Measurements from ENCODE around the gene RAB37. TPM values are rescaled to one million over a fixed set of nuclear protein-coding genes. Genes with fewer than 3 reads are reported as not detected.

The RAB37 gene
- total and polyA plus RNA-seq, 2 donors (not counting 1 experiment from before 2014, with no cell fraction given) = 67.6 to 76.8 TPM

DNA sequence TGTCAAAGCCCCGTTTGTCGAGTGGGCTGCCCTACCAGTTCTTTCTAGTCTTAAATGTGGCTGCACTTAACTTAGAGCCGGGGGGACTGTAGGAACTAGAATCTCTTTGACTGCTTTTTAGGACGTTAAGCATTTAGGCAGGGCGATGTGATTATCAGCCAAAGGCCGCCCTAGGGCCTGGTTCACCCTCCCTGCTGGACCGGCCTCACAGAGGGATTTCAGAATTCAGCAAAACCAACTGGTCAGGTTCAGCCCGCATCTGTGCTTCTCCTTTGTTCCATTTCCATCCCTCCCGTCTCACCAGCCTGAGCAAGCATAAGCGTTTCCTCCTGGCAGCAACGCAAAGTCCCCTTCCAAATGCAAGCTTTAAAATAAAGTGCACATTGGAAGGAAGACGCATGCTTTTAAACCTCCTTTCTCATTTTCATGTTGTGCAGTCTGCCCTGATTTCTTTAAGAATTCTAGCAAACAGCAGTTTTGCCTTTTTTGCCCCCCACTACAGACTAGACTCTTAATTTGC lies 55.6 kb downstream of the RAB37 start:
- no peaks in the 10 kb centered on the region for H3K27me3 Mint-ChIP-seq
- no peaks in the 10 kb centered on the region for H3K79me2 ChIP-seq (ENCODE audit: control insufficient read depth, insufficient read depth, low read length)
- ChIA-PET CTCF (interaction anchor here (0.7 to 8.7 kb wide), 9 partner anchors 12 to 168 kb away, joined by 4 to 181 read pairs (median 5); partner anchors contain the start of gene GRIN2C), POLR2A (interaction anchor here (0.6 kb wide), 1 partner anchor 66 kb away, joined by 5 read pairs; no protein-coding TSS in a partner anchor)
- intact Hi-C loops (cut with micrococcal nuclease) = no loop called here
- no peak overlapping the region for H2AFZ ChIP-seq (ENCODE audit: insufficient read depth, low read depth, low read length, poor library complexity, severe bottlenecking)
- no peak for ATAC-seq (ENCODE audit: low read depth)
- H3K27ac Mint-ChIP-seq = no peak overlapping the region
- no peak for DNase-seq
- H3K36me3 ChIP-seq (replicated peaks in 1 of 2; ENCODE audit: control extremely low read depth in 1 of 2, control insufficient read depth in 1 of 2, extremely low read depth in 1 of 2, insufficient read depth in 2 of 2, low read length in 1 of 2) = peaks cover 4 to 45% of the 10 kb centered on the region in 2 experiments
- H4K20me1 ChIP-seq (ENCODE audit: control insufficient read depth, insufficient read depth, low read length, poor library complexity, severe bottlenecking) = no peaks in the 10 kb centered on the region
- 95% methylated on average over 12 of the region's 12 CpGs for WGBS (ENCODE audit: insufficient coverage)
- H3K4me1 Mint-ChIP-seq = peaks cover 9% of the 10 kb centered on the region
- no peak overlapping the region for H3K9ac ChIP-seq (ENCODE audit: low read length)
- no peak overlapping the region for H3K4me3 ChIP-seq (ENCODE audit: control extremely low read depth in 1 of 5, extremely low read depth in 1 of 5, insufficient read depth in 1 of 5, low read depth in 2 of 5, low read length in 4 of 5)
- no peaks in the 10 kb centered on the region for H3K27me3 ChIP-seq (replicated peaks in 1 of 4; ENCODE audit: control extremely low read depth in 1 of 4, control insufficient read depth in 3 of 4, insufficient read depth in 4 of 4, low read length in 3 of 4)
- H3K27ac ChIP-seq (ENCODE audit: low read length in 2 of 2) = no peak overlapping the region
- TF ChIP-seq, protein P1, sequence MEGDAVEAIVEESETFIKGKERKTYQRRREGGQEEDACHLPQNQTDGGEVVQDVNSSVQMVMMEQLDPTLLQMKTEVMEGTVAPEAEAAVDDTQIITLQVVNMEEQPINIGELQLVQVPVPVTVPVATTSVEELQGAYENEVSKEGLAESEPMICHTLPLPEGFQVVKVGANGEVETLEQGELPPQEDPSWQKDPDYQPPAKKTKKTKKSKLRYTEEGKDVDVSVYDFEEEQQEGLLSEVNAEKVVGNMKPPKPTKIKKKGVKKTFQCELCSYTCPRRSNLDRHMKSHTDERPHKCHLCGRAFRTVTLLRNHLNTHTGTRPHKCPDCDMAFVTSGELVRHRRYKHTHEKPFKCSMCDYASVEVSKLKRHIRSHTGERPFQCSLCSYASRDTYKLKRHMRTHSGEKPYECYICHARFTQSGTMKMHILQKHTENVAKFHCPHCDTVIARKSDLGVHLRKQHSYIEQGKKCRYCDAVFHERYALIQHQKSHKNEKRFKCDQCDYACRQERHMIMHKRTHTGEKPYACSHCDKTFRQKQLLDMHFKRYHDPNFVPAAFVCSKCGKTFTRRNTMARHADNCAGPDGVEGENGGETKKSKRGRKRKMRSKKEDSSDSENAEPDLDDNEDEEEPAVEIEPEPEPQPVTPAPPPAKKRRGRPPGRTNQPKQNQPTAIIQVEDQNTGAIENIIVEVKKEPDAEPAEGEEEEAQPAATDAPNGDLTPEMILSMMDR (IDR thresholded peaks at IDR 0.05) = no peak
- TF ChIP-seq EZH2 (IDR thresholded peaks at IDR 0.05; ENCODE audit: borderline replicate concordance, insufficient read depth, low read depth, low read length, poor library complexity, severe bottlenecking) = no peak
- no peak overlapping the region for H3K4me2 ChIP-seq (replicated peaks; ENCODE audit: low read depth, low read length, poor library complexity, severe bottlenecking)
- peaks cover 8 to 15% of the 10 kb centered on the region in 2 donors for H3K4me1 ChIP-seq (ENCODE audit: control insufficient read depth in 2 of 2, insufficient read depth in 2 of 2, low read length in 2 of 2)
- no peaks in the 10 kb centered on the region for H3K9me3 Mint-ChIP-seq (ENCODE audit: insufficient read depth)
- H3K9me3 ChIP-seq (ENCODE audit: control extremely low read depth in 1 of 3, control insufficient read depth in 2 of 3, insufficient read depth in 1 of 3, low read length in 2 of 3) = no peaks in the 10 kb centered on the region
- H3K4me3 Mint-ChIP-seq = no peak overlapping the region

DNA sequence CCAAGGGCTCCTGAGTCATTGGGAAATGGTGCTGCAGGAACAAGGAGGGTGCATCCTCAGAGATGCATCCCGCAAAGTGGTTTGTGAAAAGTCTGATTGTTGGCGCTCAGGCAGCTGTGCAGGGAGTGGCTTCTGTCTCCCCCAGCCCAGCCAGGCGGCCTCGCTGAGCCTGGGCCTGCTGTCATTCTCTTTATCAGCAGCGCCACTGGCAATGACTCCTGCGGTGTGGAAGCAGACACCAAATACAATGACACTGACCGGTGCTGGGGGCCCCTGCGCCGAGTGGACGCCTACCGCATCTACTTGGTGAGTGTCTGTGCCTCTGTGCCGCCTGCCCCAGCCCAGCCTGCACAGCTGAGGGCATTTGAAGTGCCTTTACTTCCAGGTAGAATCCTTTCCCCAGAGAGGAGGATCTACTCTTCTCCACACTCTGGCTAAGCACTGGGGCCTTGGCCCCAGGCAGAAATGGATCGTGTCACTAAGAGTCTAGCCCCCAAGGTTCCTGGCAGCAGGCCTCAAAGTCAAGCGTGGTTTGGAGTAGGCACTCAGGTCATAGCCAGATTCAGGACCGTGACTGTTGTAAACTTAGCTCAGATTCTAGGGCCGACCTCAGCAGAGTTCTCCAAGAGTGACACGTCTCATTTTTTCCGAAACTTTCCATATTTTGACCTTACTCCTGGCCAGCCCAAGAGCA lies 58.4 kb downstream of the RAB37 start:
- no peak overlapping the region for H3K4me3 Mint-ChIP-seq
- no peak for TF ChIP-seq EZH2 (IDR thresholded peaks at IDR 0.05; ENCODE audit: borderline replicate concordance, insufficient read depth, low read depth, low read length, poor library complexity, severe bottlenecking)
- TF ChIP-seq, protein P1 (IDR thresholded peaks at IDR 0.05) = no peak
- no peaks in the 10 kb centered on the region for H3K27me3 Mint-ChIP-seq
- Histone ChIP-seq H3K9me3 (ENCODE audit: control extremely low read depth in 1 of 3, control insufficient read depth in 2 of 3, insufficient read depth in 1 of 3, low read length in 2 of 3) (no peaks in the 10 kb centered on the region), H3K27me3 (replicated peaks in 1 of 4; ENCODE audit: control extremely low read depth in 1 of 4, control insufficient read depth in 3 of 4, insufficient read depth in 4 of 4, low read length in 3 of 4) (no peaks in the 10 kb centered on the region), H3K4me2 (replicated peaks; ENCODE audit: low read depth, low read length, poor library complexity, severe bottlenecking) (no peak overlapping the region), H2AFZ (ENCODE audit: insufficient read depth, low read depth, low read length, poor library complexity, severe bottlenecking) (no peak overlapping the region), H3K79me2 (ENCODE audit: control insufficient read depth, insufficient read depth, low read length) (no peaks in the 10 kb centered on the region), H3K27ac (ENCODE audit: low read length in 2 of 2) (no peak overlapping the region), H3K9ac (ENCODE audit: low read length) (no peak overlapping the region), H3K4me1 (ENCODE audit: control insufficient read depth in 2 of 2, insufficient read depth in 2 of 2, low read length in 2 of 2) (peaks cover 8 to 13% of the 10 kb centered on the region in 2 donors), H3K4me3 (ENCODE audit: control extremely low read depth in 1 of 5, extremely low read depth in 1 of 5, insufficient read depth in 1 of 5, low read depth in 2 of 5, low read length in 4 of 5) (no peak overlapping the region), H4K20me1 (ENCODE audit: control insufficient read depth, insufficient read depth, low read length, poor library complexity, severe bottlenecking) (no peaks in the 10 kb centered on the region), H3K36me3 (replicated peaks in 1 of 2; ENCODE audit: control extremely low read depth in 1 of 2, control insufficient read depth in 1 of 2, extremely low read depth in 1 of 2, insufficient read depth in 2 of 2, low read length in 1 of 2) (peaks cover 4 to 53% of the 10 kb centered on the region in 2 experiments)
- DNase-seq (no peak), ATAC-seq (ENCODE audit: low read depth) (no peak)
- H3K27ac Mint-ChIP-seq = no peak overlapping the region
- POLR2A ChIA-PET = interaction anchor here (0.7 kb wide), 1 partner anchor 197 kb away, joined by 3 read pairs; no protein-coding TSS in a partner anchor
- no peaks in the 10 kb centered on the region for H3K9me3 Mint-ChIP-seq (ENCODE audit: insufficient read depth)
- CTCF ChIA-PET = interaction anchor here (0.8 to 8.7 kb wide), 2 partner anchors 53 to 66 kb away, joined by 3 to 181 read pairs; partner anchors contain the start of gene GRIN2C
- intact Hi-C loops (cut with micrococcal nuclease) = no loop called here
- 94% methylated on average over 17 of the region's 18 CpGs for WGBS (ENCODE audit: insufficient coverage)
- peaks cover 9% of the 10 kb centered on the region for H3K4me1 Mint-ChIP-seq
